Heart right ventricle (tissue), 16 donors: Measurements from ENCODE around the gene PGK1. TPM values are rescaled to one million over a fixed set of nuclear protein-coding genes. Genes with fewer than 3 reads are reported as not detected.
A peak's percentile ranks its signal among the peaks of the same experiment; 100 is the strongest.

ENCODE experiments used
- ATAC-seq, 8 donors: fragments of 200-7000 bp; cut with Tn5 transposase; one replicate each; pipeline ENCODE4 v1.9.1; 2020; ENCODE audit warnings: mild to moderate bottlenecking in 8 of 8, moderate library complexity in 8 of 8, moderate number of reproducible peaks in 1 of 8
- DNase-seq, 2 donors: peaks; one replicate each; pipeline ENCODE4 v3.0.0-alpha.2; 2020
- H3K27ac ChIP-seq, 10 donors: fragments of 200-600 bp; sonication (generic) in 2 of 10; one replicate each; pipeline versions ENCODE4 v1.5.0 to v1.8.0; 2020 to 2022; ENCODE audit warnings: mild to moderate bottlenecking in 3 of 10
- H3K27me3 ChIP-seq, 7 donors: fragments of 200-600 bp; one replicate each; pipeline ENCODE4 v1.8.0; 2021 to 2022; ENCODE audit warnings: mild to moderate bottlenecking in 2 of 7
- H3K36me3 ChIP-seq, 9 donors: fragments of 200-600 bp; sonication (generic) in 1 of 9; one replicate each; pipeline versions ENCODE4 v1.5.0 to v1.8.0; 2020 to 2022; ENCODE audit warnings: mild to moderate bottlenecking in 2 of 9
- H3K4me1 ChIP-seq, 9 donors: fragments of 200-600 bp; sonication (generic) in 1 of 9; one replicate each; pipeline versions ENCODE4 v1.5.0 to v1.8.0; 2020 to 2022; ENCODE audit warnings: mild to moderate bottlenecking in 4 of 9
- H3K4me3 ChIP-seq, 10 donors: fragments of 200-600 bp; sonication (generic) in 2 of 10; one replicate each; pipeline versions ENCODE4 v1.5.0 to v1.8.0; 2020 to 2022; ENCODE audit warnings: mild to moderate bottlenecking in 7 of 10, moderate library complexity in 2 of 10
- H3K9me3 ChIP-seq, 11 donors: fragments of 200-600 bp in 10 of 11; sonication (generic) in 2 of 11; one replicate each; pipeline versions ENCODE4 v1.5.0 to v1.8.0; 2013 to 2022; ENCODE audit warnings: mild to moderate bottlenecking in 2 of 11, control low read depth in 1 of 11, moderate library complexity in 1 of 11
- WGBS, 2 donors: extraction: QIAGEN DNeasy Blood & Tissue Kit; methylation state at CpG; one replicate each; pipeline ENCODE4 v1.1.7; 2013; ENCODE audit warnings: inconsistent platforms in 1 of 2; 5-methylcytosine and 5-hydroxymethylcytosine counted together
- intact Hi-C, 10 donors: fragments of 100-400 bp; cut with DNase I; formaldehyde crosslinking; loops; one replicate each; pipeline versions ENCODE4 v1.11.1 to v1.14.2; 2022
- polyA plus RNA-seq, 2 donors: library from polyadenylated mRNA; stranded (reverse); fragments of 200-250 nt; gene quantifications; one replicate each; pipeline ENCODE4 v1.2.3, GENCODE V29; 2013
- total RNA-seq, 10 donors: library from RNA; stranded (reverse); fragmentation: NEBNext Ultra II Directional in 3 of 10; extraction: Animal tissue kit (Norgen Biotek cat#: 25700) in 3 of 10; gene quantifications; one replicate each; pipeline versions ENCODE4 v1.2.1 to v1.2.4, GENCODE V29; 2021 to 2023
- TF ChIP-seq, protein P1 (sequence below), 9 donors: fragments of 200-600 bp; sonication (generic) in 2 of 9; IDR thresholded peaks; one replicate each; pipeline versions ENCODE4 v1.5.0 to v1.8.0; 2021 to 2022; ENCODE audit warnings: antibody characterized with exemption in 9 of 9, mild to moderate bottlenecking in 5 of 9, moderate library complexity in 1 of 9
- donor health status: Arrhythmogenic right ventricular cardiomyopathy.
- donor health status: ischemic (EF 13 %, LVEDD 7.1; RV severe dilation, severe dysfunction).
- donor health status: healthy with polysubstance abuse.
- donor health status: DM: no; HTN: yes; CAD: no.
- donor health status: DM: no; HTN: no; CAD: no.
- donor health status: ischemic (EF 25% LVEDD 6.9; RV normal size, moderate dysfunction).
- donor health status: ischemic (EF 25% LVEDD 5.7; RV mildly dilated, moderate dysfunction).
- donor health status: healthy.
- donor health status: DM: yes; HTN: yes; CAD: no.
- donor health status: Ischemic cardiomyopathy.
- donor health status: ischemic (EF 35%, LVEDD 5.7; RV mildly dilated, moderate dysfunction).
- donor health status: nonischemic (EF 11% LVEDD 7.7; RV severe dilation, severe dysfunction).
- donor health status: DM: yes; HTN: yes; CAD: no.
- donor health status: PGD.
- donor health status: ischemic (EF 29% LVEDD 5.4; RV normal size, mild dysfunction).
- donor health status: nonischemic (EF 23%, LVEDD 6.1; RV moderate dilation, normal function).

PGK1 gene
- total and polyA plus RNA-seq, 12 donors: 46.6 to 824 (median 442) TPM

DNA sequence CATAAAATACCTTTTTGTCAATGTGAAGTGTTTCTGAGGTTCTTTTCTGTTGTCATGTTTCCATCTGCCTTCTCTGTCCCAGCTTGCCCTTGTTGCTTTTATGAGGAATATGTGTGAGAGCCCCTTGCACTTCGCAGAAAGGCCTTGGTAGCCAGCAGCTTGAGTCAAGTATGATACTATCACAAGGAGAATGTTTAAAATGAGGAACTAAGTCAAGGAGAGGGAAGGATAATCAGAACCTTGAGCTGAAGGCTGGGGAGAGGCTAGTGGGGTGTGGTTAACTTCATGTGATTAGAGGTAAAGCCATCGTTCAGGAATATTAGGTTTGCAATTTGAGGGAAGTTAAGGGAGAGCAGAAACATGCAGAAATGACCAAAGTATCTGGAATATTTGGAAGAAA is 12.7 kb downstream of the PGK1 start:
- TF ChIP-seq, protein P1, sequence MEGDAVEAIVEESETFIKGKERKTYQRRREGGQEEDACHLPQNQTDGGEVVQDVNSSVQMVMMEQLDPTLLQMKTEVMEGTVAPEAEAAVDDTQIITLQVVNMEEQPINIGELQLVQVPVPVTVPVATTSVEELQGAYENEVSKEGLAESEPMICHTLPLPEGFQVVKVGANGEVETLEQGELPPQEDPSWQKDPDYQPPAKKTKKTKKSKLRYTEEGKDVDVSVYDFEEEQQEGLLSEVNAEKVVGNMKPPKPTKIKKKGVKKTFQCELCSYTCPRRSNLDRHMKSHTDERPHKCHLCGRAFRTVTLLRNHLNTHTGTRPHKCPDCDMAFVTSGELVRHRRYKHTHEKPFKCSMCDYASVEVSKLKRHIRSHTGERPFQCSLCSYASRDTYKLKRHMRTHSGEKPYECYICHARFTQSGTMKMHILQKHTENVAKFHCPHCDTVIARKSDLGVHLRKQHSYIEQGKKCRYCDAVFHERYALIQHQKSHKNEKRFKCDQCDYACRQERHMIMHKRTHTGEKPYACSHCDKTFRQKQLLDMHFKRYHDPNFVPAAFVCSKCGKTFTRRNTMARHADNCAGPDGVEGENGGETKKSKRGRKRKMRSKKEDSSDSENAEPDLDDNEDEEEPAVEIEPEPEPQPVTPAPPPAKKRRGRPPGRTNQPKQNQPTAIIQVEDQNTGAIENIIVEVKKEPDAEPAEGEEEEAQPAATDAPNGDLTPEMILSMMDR (IDR thresholded peaks at IDR 0.05): no peak
- no peak overlapping the region for H3K27ac ChIP-seq
- no peaks in the 10 kb centered on the region for H3K27me3 ChIP-seq
- no peak overlapping the region for H3K4me3 ChIP-seq
- no peak for ATAC-seq
- peaks cover 0 to 40% (median 4%) of the 10 kb centered on the region in 9 donors for H3K4me1 ChIP-seq
- no peaks in the 10 kb centered on the region for H3K9me3 ChIP-seq
- DNase-seq: no peak
- intact Hi-C loops: no loop called here
- H3K36me3 ChIP-seq: peaks cover 0 to 100% (median 17%) of the 10 kb centered on the region in 9 donors
- WGBS, 2 donors: 70 to 73% methylated on average over 2 of the region's 2 CpGs

- Histone ChIP-seq H3K36me3 (peaks cover 0 to 98% (median 17%) of the 10 kb centered on the region in 9 donors), H3K27me3 (no peaks in the 10 kb centered on the region), H3K4me1 (peaks cover 0 to 26% (median 0%) of the 10 kb centered on the region in 9 donors), H3K4me3 (no peak overlapping the region), H3K9me3 (no peaks in the 10 kb centered on the region), H3K27ac (no peak overlapping the region)
- no peak for DNase-seq
- no peak for ATAC-seq
- TF ChIP-seq, protein P1 (IDR thresholded peaks at IDR 0.05): no peak
- intact Hi-C loops: no loop called here
- 75 to 86% methylated on average over 1 of the region's 1 CpG for WGBS, 2 donors
Observed at GRCh38 chrX:78118628-78119027, 14.6 kb downstream of the PGK1 start.

DNA sequence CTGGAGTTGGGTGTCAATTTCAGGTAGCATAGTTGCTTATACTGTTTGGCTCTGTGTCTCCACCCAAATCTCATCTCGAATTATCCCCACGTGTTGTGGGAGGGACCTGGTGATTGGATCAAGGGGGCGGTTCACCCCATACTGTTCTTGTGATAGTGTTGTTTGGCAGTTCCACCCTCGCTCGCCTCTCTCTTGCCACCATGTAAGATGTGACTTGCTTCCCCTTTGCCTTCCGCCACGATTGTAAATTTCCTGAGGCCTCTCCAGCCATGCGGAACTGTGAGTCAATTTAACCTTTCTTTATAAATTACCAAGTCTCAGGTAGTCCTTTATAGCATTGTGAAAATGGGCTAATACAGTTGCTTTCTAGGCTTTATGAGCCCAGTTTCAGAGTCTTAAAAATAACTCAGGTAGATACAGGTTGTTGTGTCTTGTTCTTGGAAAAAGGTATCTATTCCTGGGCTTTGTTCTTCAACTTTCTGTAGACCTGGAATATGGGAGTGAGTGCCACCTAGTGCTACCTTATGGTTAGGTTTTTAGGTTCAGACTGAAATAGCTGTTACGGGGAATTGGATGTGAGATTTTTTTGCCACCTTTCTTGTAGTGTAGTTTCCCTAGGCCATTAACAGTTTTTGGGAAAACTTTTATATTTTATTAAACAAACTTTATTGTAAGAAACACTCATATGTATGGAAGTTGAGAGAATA is 15.6 kb downstream of the PGK1 start:
- intact Hi-C loops: no loop called here
- H3K4me3 ChIP-seq: no peak overlapping the region
- H3K36me3 ChIP-seq: peaks cover 0 to 98% (median 17%) of the 10 kb centered on the region in 9 donors
- H3K4me1 ChIP-seq: peaks cover 0 to 24% (median 0%) of the 10 kb centered on the region in 9 donors
- no peaks in the 10 kb centered on the region for H3K9me3 ChIP-seq
- DNase-seq (no peak), ATAC-seq (no peak)
- 62 to 70% methylated on average over 9 of the region's 9 CpGs for WGBS, 2 donors
- H3K27ac ChIP-seq: no peak overlapping the region
- no peaks in the 10 kb centered on the region for H3K27me3 ChIP-seq
- TF ChIP-seq, protein P1 (IDR thresholded peaks at IDR 0.05): peak in 5 of 9 donors; percentile 7 to 33 (median 23)

DNA sequence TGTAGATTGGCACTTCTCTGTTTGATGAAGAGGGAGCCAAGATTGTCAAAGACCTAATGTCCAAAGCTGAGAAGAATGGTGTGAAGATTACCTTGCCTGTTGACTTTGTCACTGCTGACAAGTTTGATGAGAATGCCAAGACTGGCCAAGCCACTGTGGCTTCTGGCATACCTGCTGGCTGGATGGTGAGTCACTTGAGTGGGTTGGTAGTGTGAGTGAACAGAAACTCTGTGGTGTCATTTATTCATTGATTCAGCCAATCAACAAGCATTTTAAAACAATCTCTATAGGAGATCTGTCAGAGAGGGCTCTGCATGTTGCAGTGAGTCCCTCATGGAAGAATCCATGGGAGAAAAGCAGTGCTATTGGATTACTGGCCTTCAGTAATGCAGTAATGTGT is 19.1 kb downstream of the PGK1 start:
- H3K27me3 ChIP-seq: peaks cover 0 to 5% (median 0%) of the 10 kb centered on the region in 7 donors
- ATAC-seq (peak in 1 of 8 donors; percentile 46), DNase-seq (no peak)
- intact Hi-C loops: no loop called here
- H3K36me3 ChIP-seq: peaks cover 0 to 98% (median 8%) of the 10 kb centered on the region in 9 donors
- TF ChIP-seq, protein P1 (IDR thresholded peaks at IDR 0.05): no peak
- H3K9me3 ChIP-seq: no peaks in the 10 kb centered on the region
- no peak overlapping the region for H3K4me3 ChIP-seq
- H3K27ac ChIP-seq: no peak overlapping the region
- peaks cover 0 to 5% (median 0%) of the 10 kb centered on the region in 9 donors for H3K4me1 ChIP-seq
